Stimulated activated naive CD4-positive, alpha-beta T cell treated with Interleukin-2 at 50 U/mL for 16 hours (primary cell): ENCODE results near the gene S100A12.

ENCODE experiments used
- DNase-seq: peaks from one replicate; lab custom pipeline; 2025; lab: John Stamatoyannopoulos, UW

S100A12 gene

GRCh38 chr1:153397051-153397923 is 21.9 kb upstream of the S100A12 start:
- no peak for DNase-seq

GRCh38 chr1:153396461-153396860 is 21.0 kb upstream of the S100A12 start:
- DNase-seq = no peak

GRCh38 chr1:153395776-153396175 is 20.4 kb upstream of the S100A12 start:
- DNase-seq = no peak

- no peak for DNase-seq
Observed at GRCh38 chr1:153395136-153395685, 19.8 kb upstream of the S100A12 start.

GRCh38 chr1:153394391-153394790 is 19.0 kb upstream of the S100A12 start:
- no peak for DNase-seq

- no peak for DNase-seq
Observed at GRCh38 chr1:153393926-153394325, 18.5 kb upstream of the S100A12 start.

GRCh38 chr1:153392822-153393221 is 17.4 kb upstream of the S100A12 start:
- no peak for DNase-seq

GRCh38 chr1:153392258-153392657 is 16.8 kb upstream of the S100A12 start:
- no peak for DNase-seq

- no peak for DNase-seq
Observed at GRCh38 chr1:153390938-153391710, 15.7 kb upstream of the S100A12 start, which contains the start of gene S100A8. Gene S100A8 (minus strand): TSS chr1:153391073. CDS start chr1:153390535, 538 bp downstream.

GRCh38 chr1:153389973-153390879 is 14.8 kb upstream of the S100A12 start:
- no peak for DNase-seq

- DNase-seq = no peak
Observed at GRCh38 chr1:153389401-153389800, 14.0 kb upstream of the S100A12 start.

- DNase-seq = no peak
Observed at GRCh38 chr1:153387785-153388184, 12.4 kb upstream of the S100A12 start.

GRCh38 chr1:153387001-153387400 is 11.6 kb upstream of the S100A12 start:
- no peak for DNase-seq

GRCh38 chr1:153386500-153386901 is 11.1 kb upstream of the S100A12 start:
- no peak for DNase-seq

- DNase-seq = no peak
Observed at GRCh38 chr1:153384958-153385580, 9.6 kb upstream of the S100A12 start.

GRCh38 chr1:153380711-153381110 is 5.3 kb upstream of the S100A12 start:
- DNase-seq = no peak

GRCh38 chr1:153379591-153379990 is 4.2 kb upstream of the S100A12 start:
- no peak for DNase-seq

GRCh38 chr1:153374071-153374470 is 1.4 kb downstream of the S100A12 start:
- DNase-seq = no peak

GRCh38 chr1:153372571-153372970 is 2.9 kb downstream of the S100A12 start:
- DNase-seq = no peak

GRCh38 chr1:153371231-153371630 is 4.2 kb downstream of the S100A12 start:
- no peak for DNase-seq

GRCh38 chr1:153370146-153370545 is 5.3 kb downstream of the S100A12 start:
- no peak for DNase-seq
